Measurements from ENCODE around the gene HMGN5. TPM values are rescaled to one million over a fixed set of nuclear protein-coding genes. Genes with fewer than 3 reads are reported as not detected.
A peak's percentile ranks its signal among the peaks of the same experiment; 100 is the strongest.

HMGN5 gene
- total and polyA plus RNA-seq, 5 donors from 2014 or later = 0.84 to 2.6 (median 1.9) TPM

GRCh38 chrX:81229901-81230300, 28.2 kb upstream of the HMGN5 start:
- H3K27me3 ChIP-seq (ENCODE audit: control insufficient read depth, insufficient read depth, low read length) = no peaks in the 10 kb centered on the region
- Mint-ChIP-seq H3K27me3 (no peaks in the 10 kb centered on the region), H3K4me3 (no peak overlapping the region), H3K36me3 (peaks cover 10% of the 10 kb centered on the region), H3K9me3 (peaks cover 0 to 1% (median 0%) of the 10 kb centered on the region in 7 donors), H3K4me1 (peaks cover 6 to 39% (median 18%) of the 10 kb centered on the region in 4 donors), H3K27ac (no peak overlapping the region)
- ATAC-seq (ENCODE audit: low read depth in 2 of 2) = no peak
- H3K4me1 ChIP-seq (ENCODE audit: control insufficient read depth, insufficient read depth, low read length, poor library complexity, severe bottlenecking) = no peaks in the 10 kb centered on the region
- H3K4me3 ChIP-seq (ENCODE audit: low read depth, low read length) = no peak overlapping the region
- no peak for DNase-seq
- H3K27ac ChIP-seq (ENCODE audit: insufficient read depth, low read length, poor library complexity, severe bottlenecking) = no peak overlapping the region
- H3K9me3 ChIP-seq (ENCODE audit: control insufficient read depth in 2 of 2, low read length in 2 of 2) = no peaks in the 10 kb centered on the region
- H3K36me3 ChIP-seq (ENCODE audit: control insufficient read depth, insufficient read depth, low read length) = no peaks in the 10 kb centered on the region

GRCh38 chrX:81229229-81229628, 27.5 kb upstream of the HMGN5 start:
- peaks cover 6 to 37% (median 16%) of the 10 kb centered on the region in 4 donors for H3K4me1 Mint-ChIP-seq
- H3K27me3 Mint-ChIP-seq = no peaks in the 10 kb centered on the region
- H3K4me1 ChIP-seq (ENCODE audit: control insufficient read depth, insufficient read depth, low read length, poor library complexity, severe bottlenecking) = no peaks in the 10 kb centered on the region
- H3K36me3 ChIP-seq (ENCODE audit: control insufficient read depth, insufficient read depth, low read length) = no peaks in the 10 kb centered on the region
- peaks cover 0 to 1% (median 0%) of the 10 kb centered on the region in 7 donors for H3K9me3 Mint-ChIP-seq
- no peaks in the 10 kb centered on the region for H3K9me3 ChIP-seq (ENCODE audit: control insufficient read depth in 2 of 2, low read length in 2 of 2)
- no peak for ATAC-seq (ENCODE audit: low read depth in 2 of 2)
- no peak overlapping the region for H3K27ac ChIP-seq (ENCODE audit: insufficient read depth, low read length, poor library complexity, severe bottlenecking)
- DNase-seq = no peak
- no peak overlapping the region for H3K4me3 Mint-ChIP-seq
- H3K27ac Mint-ChIP-seq = no peak overlapping the region
- H3K27me3 ChIP-seq (ENCODE audit: control insufficient read depth, insufficient read depth, low read length) = no peaks in the 10 kb centered on the region
- no peak overlapping the region for H3K4me3 ChIP-seq (ENCODE audit: low read depth, low read length)
- peaks cover 17% of the 10 kb centered on the region for H3K36me3 Mint-ChIP-seq

GRCh38 chrX:81215685-81216084, 14.0 kb upstream of the HMGN5 start:
- no peaks in the 10 kb centered on the region for H3K9me3 ChIP-seq (ENCODE audit: control insufficient read depth in 2 of 2, low read length in 2 of 2)
- no peak overlapping the region for H3K27ac ChIP-seq (ENCODE audit: insufficient read depth, low read length, poor library complexity, severe bottlenecking)
- H3K27me3 ChIP-seq (ENCODE audit: control insufficient read depth, insufficient read depth, low read length) = no peaks in the 10 kb centered on the region
- Mint-ChIP-seq H3K36me3 (peaks cover 6% of the 10 kb centered on the region), H3K4me3 (no peak overlapping the region), H3K9me3 (no peaks in the 10 kb centered on the region), H3K4me1 (peaks cover 4 to 48% (median 35%) of the 10 kb centered on the region in 4 donors), H3K27me3 (no peaks in the 10 kb centered on the region), H3K27ac (no peak overlapping the region)
- no peaks in the 10 kb centered on the region for H3K4me1 ChIP-seq (ENCODE audit: control insufficient read depth, insufficient read depth, low read length, poor library complexity, severe bottlenecking)
- DNase-seq (no peak), ATAC-seq (ENCODE audit: low read depth in 2 of 2) (no peak)
- no peaks in the 10 kb centered on the region for H3K36me3 ChIP-seq (ENCODE audit: control insufficient read depth, insufficient read depth, low read length)
- no peak overlapping the region for H3K4me3 ChIP-seq (ENCODE audit: low read depth, low read length)

GRCh38 chrX:81208916-81209315, 7.2 kb upstream of the HMGN5 start:
- Histone ChIP-seq H3K4me3 (ENCODE audit: low read depth, low read length) (no peak overlapping the region), H3K36me3 (ENCODE audit: control insufficient read depth, insufficient read depth, low read length) (no peaks in the 10 kb centered on the region), H3K9me3 (ENCODE audit: control insufficient read depth in 2 of 2, low read length in 2 of 2) (no peaks in the 10 kb centered on the region), H3K27ac (ENCODE audit: insufficient read depth, low read length, poor library complexity, severe bottlenecking) (no peak overlapping the region), H3K27me3 (ENCODE audit: control insufficient read depth, insufficient read depth, low read length) (no peaks in the 10 kb centered on the region), H3K4me1 (ENCODE audit: control insufficient read depth, insufficient read depth, low read length, poor library complexity, severe bottlenecking) (peaks cover 6% of the 10 kb centered on the region)
- Mint-ChIP-seq H3K9me3 (peaks cover 0 to 2% (median 0%) of the 10 kb centered on the region in 7 donors), H3K27me3 (no peaks in the 10 kb centered on the region), H3K4me1 (peaks cover 21 to 51% (median 30%) of the 10 kb centered on the region in 4 donors), H3K27ac (peak overlapping the region in 1 of 3 donors; percentile 67), H3K36me3 (peaks cover 9% of the 10 kb centered on the region), H3K4me3 (no peak overlapping the region)
- DNase-seq (no peak), ATAC-seq (ENCODE audit: low read depth in 2 of 2) (no peak)

- peaks cover 27 to 62% (median 34%) of the 10 kb centered on the region in 4 donors for H3K4me1 Mint-ChIP-seq
- ATAC-seq (ENCODE audit: low read depth in 2 of 2) (no peak), DNase-seq (no peak)
- peak overlapping the region; percentile 41 for H3K4me3 ChIP-seq (ENCODE audit: low read depth, low read length)
- H3K27me3 ChIP-seq (ENCODE audit: control insufficient read depth, insufficient read depth, low read length) = no peaks in the 10 kb centered on the region
- H3K4me1 ChIP-seq (ENCODE audit: control insufficient read depth, insufficient read depth, low read length, poor library complexity, severe bottlenecking) = peaks cover 12% of the 10 kb centered on the region
- H3K27ac Mint-ChIP-seq = peak overlapping the region in 1 of 3 donors; percentile 91
- H3K9me3 Mint-ChIP-seq = peaks cover 0 to 2% (median 0%) of the 10 kb centered on the region in 7 donors
- H3K27me3 Mint-ChIP-seq = no peaks in the 10 kb centered on the region
- no peaks in the 10 kb centered on the region for H3K36me3 ChIP-seq (ENCODE audit: control insufficient read depth, insufficient read depth, low read length)
- H3K9me3 ChIP-seq (ENCODE audit: control insufficient read depth in 2 of 2, low read length in 2 of 2) = no peaks in the 10 kb centered on the region
- H3K4me3 Mint-ChIP-seq = peak overlapping the region in 2 of 4 donors; percentile 9 to 83
- H3K36me3 Mint-ChIP-seq = peaks cover 3% of the 10 kb centered on the region
- H3K27ac ChIP-seq (ENCODE audit: insufficient read depth, low read length, poor library complexity, severe bottlenecking) = no peak overlapping the region
Observed at GRCh38 chrX:81206476-81206875, 4.8 kb upstream of the HMGN5 start.

- H3K9me3 Mint-ChIP-seq = peaks cover 0 to under 1% (median 0%) of the 10 kb centered on the region in 7 donors
- peak overlapping the region in 2 of 4 donors; percentile 26 to 83 for H3K4me3 Mint-ChIP-seq
- peak overlapping the region in 1 of 3 donors; percentile 2 for H3K27ac Mint-ChIP-seq
Observed at GRCh38 chrX:81205551-81205950, 3.8 kb upstream of the HMGN5 start.

GRCh38 chrX:81202943-81203342, 1.2 kb upstream of the HMGN5 start:
- H3K4me3 Mint-ChIP-seq = peak overlapping the region; percentile 93 to 99 (median 98)
- peaks cover 24 to 67% (median 39%) of the 10 kb centered on the region in 4 donors for H3K4me1 Mint-ChIP-seq
- peak overlapping the region; percentile 96 for H3K4me3 ChIP-seq (ENCODE audit: low read depth, low read length)

More at GRCh38 chrX:81205551-81205950, 3.8 kb upstream of the HMGN5 start:
- H3K36me3 Mint-ChIP-seq = peaks cover 3% of the 10 kb centered on the region
- H3K9me3 ChIP-seq (ENCODE audit: control insufficient read depth in 2 of 2, low read length in 2 of 2) = no peaks in the 10 kb centered on the region
- no peaks in the 10 kb centered on the region for H3K27me3 Mint-ChIP-seq
- H3K4me3 ChIP-seq (ENCODE audit: low read depth, low read length) = no peak overlapping the region
- no peak for ATAC-seq (ENCODE audit: low read depth in 2 of 2)
- DNase-seq = no peak
- no peak overlapping the region for H3K27ac ChIP-seq (ENCODE audit: insufficient read depth, low read length, poor library complexity, severe bottlenecking)
- H3K36me3 ChIP-seq (ENCODE audit: control insufficient read depth, insufficient read depth, low read length) = no peaks in the 10 kb centered on the region
- H3K4me1 ChIP-seq (ENCODE audit: control insufficient read depth, insufficient read depth, low read length, poor library complexity, severe bottlenecking) = peaks cover 12% of the 10 kb centered on the region
- peaks cover 30 to 69% (median 37%) of the 10 kb centered on the region in 4 donors for H3K4me1 Mint-ChIP-seq
- H3K27me3 ChIP-seq (ENCODE audit: control insufficient read depth, insufficient read depth, low read length) = no peaks in the 10 kb centered on the region

GRCh38 chrX:81202456-81202819, 725 bp upstream of the HMGN5 start:
- H3K27ac Mint-ChIP-seq = peak overlapping the region; percentile 92 to 96 (median 96)
- H3K4me3 ChIP-seq (ENCODE audit: low read depth, low read length) = peak overlapping the region; percentile 96
- peaks cover 7% of the 10 kb centered on the region for H3K36me3 Mint-ChIP-seq
- no peaks in the 10 kb centered on the region for H3K27me3 ChIP-seq (ENCODE audit: control insufficient read depth, insufficient read depth, low read length)
- ATAC-seq (ENCODE audit: low read depth in 2 of 2) (no peak), DNase-seq (peak in 2 of 3 donors; percentile 23 to 24)
- H3K9me3 Mint-ChIP-seq = no peaks in the 10 kb centered on the region
- no peaks in the 10 kb centered on the region for H3K36me3 ChIP-seq (ENCODE audit: control insufficient read depth, insufficient read depth, low read length)
- H3K4me1 ChIP-seq (ENCODE audit: control insufficient read depth, insufficient read depth, low read length, poor library complexity, severe bottlenecking) = peaks cover 12% of the 10 kb centered on the region
- peaks cover 24 to 64% (median 39%) of the 10 kb centered on the region in 4 donors for H3K4me1 Mint-ChIP-seq
- H3K27me3 Mint-ChIP-seq = no peaks in the 10 kb centered on the region
- no peaks in the 10 kb centered on the region for H3K9me3 ChIP-seq (ENCODE audit: control insufficient read depth in 2 of 2, low read length in 2 of 2)
- H3K27ac ChIP-seq (ENCODE audit: insufficient read depth, low read length, poor library complexity, severe bottlenecking) = peak overlapping the region; percentile 81
- peak overlapping the region; percentile 93 to 99 (median 98) for H3K4me3 Mint-ChIP-seq

More at GRCh38 chrX:81202943-81203342, 1.2 kb upstream of the HMGN5 start:
- no peaks in the 10 kb centered on the region for H3K27me3 Mint-ChIP-seq
- ATAC-seq (ENCODE audit: low read depth in 2 of 2) (no peak), DNase-seq (no peak)
- Histone ChIP-seq H3K27ac (ENCODE audit: insufficient read depth, low read length, poor library complexity, severe bottlenecking) (peak overlapping the region; percentile 81), H3K4me1 (ENCODE audit: control insufficient read depth, insufficient read depth, low read length, poor library complexity, severe bottlenecking) (peaks cover 12% of the 10 kb centered on the region), H3K36me3 (ENCODE audit: control insufficient read depth, insufficient read depth, low read length) (no peaks in the 10 kb centered on the region), H3K9me3 (ENCODE audit: control insufficient read depth in 2 of 2, low read length in 2 of 2) (no peaks in the 10 kb centered on the region), H3K27me3 (ENCODE audit: control insufficient read depth, insufficient read depth, low read length) (no peaks in the 10 kb centered on the region)
- H3K27ac Mint-ChIP-seq = peak overlapping the region; percentile 92 to 96 (median 96)
- H3K36me3 Mint-ChIP-seq = peaks cover 3% of the 10 kb centered on the region
- no peaks in the 10 kb centered on the region for H3K9me3 Mint-ChIP-seq
